ENCODE data around the gene ARHGAP33.

DNA sequence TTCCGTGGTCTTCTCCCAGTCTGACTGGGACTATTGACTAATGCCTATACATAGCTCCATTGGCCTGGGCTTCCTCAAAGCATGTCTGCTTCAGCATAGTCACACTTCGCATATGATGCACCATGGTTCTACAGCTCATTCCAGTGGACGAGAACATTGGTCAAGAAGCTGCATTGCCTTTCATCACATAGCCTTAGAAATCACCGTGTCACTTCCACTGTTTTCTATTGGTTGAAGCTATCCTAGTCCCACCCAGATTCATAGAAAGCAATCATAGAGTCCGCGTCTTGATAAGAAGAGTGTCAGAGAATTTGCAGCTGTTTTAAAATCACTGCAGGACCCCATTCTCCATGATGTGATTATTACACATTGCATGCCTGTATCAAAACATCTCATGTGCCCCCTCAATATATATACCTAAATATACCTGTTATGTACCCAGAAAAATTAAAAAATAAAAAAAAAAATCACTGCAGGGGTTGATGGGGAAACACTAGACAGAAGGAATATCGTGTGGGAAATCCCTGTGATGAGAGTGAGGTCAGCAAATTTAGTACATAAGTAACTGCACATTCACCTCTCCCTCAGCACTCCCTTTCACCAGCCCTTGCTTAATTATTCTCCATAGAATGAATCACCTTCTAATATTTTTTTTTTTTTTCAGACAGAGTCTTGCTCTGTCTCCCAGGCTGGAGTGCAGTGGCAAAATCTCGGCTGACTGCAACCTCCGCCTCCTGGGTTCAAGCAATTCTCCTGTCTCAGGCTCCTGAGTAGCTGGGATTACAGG, 2.2 kb upstream of the ARHGAP33 start:
- TF ChIP-seq, protein P1, sequence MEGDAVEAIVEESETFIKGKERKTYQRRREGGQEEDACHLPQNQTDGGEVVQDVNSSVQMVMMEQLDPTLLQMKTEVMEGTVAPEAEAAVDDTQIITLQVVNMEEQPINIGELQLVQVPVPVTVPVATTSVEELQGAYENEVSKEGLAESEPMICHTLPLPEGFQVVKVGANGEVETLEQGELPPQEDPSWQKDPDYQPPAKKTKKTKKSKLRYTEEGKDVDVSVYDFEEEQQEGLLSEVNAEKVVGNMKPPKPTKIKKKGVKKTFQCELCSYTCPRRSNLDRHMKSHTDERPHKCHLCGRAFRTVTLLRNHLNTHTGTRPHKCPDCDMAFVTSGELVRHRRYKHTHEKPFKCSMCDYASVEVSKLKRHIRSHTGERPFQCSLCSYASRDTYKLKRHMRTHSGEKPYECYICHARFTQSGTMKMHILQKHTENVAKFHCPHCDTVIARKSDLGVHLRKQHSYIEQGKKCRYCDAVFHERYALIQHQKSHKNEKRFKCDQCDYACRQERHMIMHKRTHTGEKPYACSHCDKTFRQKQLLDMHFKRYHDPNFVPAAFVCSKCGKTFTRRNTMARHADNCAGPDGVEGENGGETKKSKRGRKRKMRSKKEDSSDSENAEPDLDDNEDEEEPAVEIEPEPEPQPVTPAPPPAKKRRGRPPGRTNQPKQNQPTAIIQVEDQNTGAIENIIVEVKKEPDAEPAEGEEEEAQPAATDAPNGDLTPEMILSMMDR (IDR thresholded peaks at IDR 0.05; ENCODE audit: borderline replicate concordance, extremely low read depth, low read length, poor library complexity, severe bottlenecking), result no peak
- no peak for TF ChIP-seq EZH2 (IDR thresholded peaks at IDR 0.05; ENCODE audit: borderline replicate concordance, low read depth, low read length, severe bottlenecking)

Data from DND-41 (cell line).